MCF 10A (cell line): ENCODE results near the gene KCNG2. TPM values are rescaled to one million over a fixed set of nuclear protein-coding genes. Genes with fewer than 3 reads are reported as not detected.

Experiments
- BruUV-seq: library from RNA; stranded (reverse); fragments of 400-500 nt; replicated peaks from 2 replicates; lab custom pipeline; 2021; lab: Mats Ljungman, UMichigan
- CTCF ChIA-PET: fragments of 300-600 bp; sonication (Branson Sonifier 250); formaldehyde crosslinking; extraction: SDS; loops from one replicate; lab custom pipeline; 2021; ENCODE audit warnings: antibody characterized with exemption, inconsistent platforms; lab: Yijun Ruan, JAX
- POLR2A ChIA-PET: fragments of 300-600, 350-650 bp; sonication (Branson Sonifier 250); formaldehyde crosslinking; extraction: SDS; loops from one replicate; lab custom pipeline; 2020; ENCODE audit warnings: antibody characterized with exemption, inconsistent platforms; lab: Yijun Ruan, JAX
- DNase-seq: peaks from one replicate; pipeline ENCODE4 v3.0.0-alpha.2; 2018; ENCODE audit not compliant: unreplicated experiment
- H3K27ac Mint-ChIP-seq: one replicate; pipeline ENCODE4 v1.8.0; 2022; ENCODE audit warnings: mild to moderate bottlenecking, low read depth, mixed read lengths; ENCODE audit not compliant: unreplicated experiment
- H3K27me3 Mint-ChIP-seq: one replicate; pipeline ENCODE4 v1.8.0; 2022; ENCODE audit warnings: mixed read lengths; ENCODE audit not compliant: insufficient read depth, unreplicated experiment
- H3K36me3 Mint-ChIP-seq: one replicate; pipeline ENCODE4 v1.8.0; 2022; ENCODE audit warnings: mild to moderate bottlenecking, moderate library complexity, mixed read lengths; ENCODE audit not compliant: insufficient read depth, unreplicated experiment
- H3K4me1 Mint-ChIP-seq: one replicate; pipeline ENCODE4 v1.8.0; 2022; ENCODE audit warnings: mixed read lengths; ENCODE audit not compliant: insufficient read depth, unreplicated experiment
- H3K4me3 Mint-ChIP-seq: one replicate; pipeline ENCODE4 v1.8.0; 2022; ENCODE audit warnings: mild to moderate bottlenecking, moderate library complexity, mixed read lengths; ENCODE audit not compliant: unreplicated experiment
- H3K9me3 Mint-ChIP-seq: one replicate; pipeline ENCODE4 v1.8.0; 2022; ENCODE audit warnings: mixed read lengths; ENCODE audit not compliant: unreplicated experiment
- intact Hi-C: fragments of 100-400 bp; cut with micrococcal nuclease; formaldehyde crosslinking; loops from 2 replicates; pipeline ENCODE4 v1.14.1; 2022
- total RNA-seq: library from RNA; stranded (reverse); gene quantifications from 2 replicates; pipeline ENCODE4 v1.2.3, GENCODE V29; 2022
- TF ChIP-seq, protein P1 (sequence below): fragments of 200-600 bp; IDR thresholded peaks from one replicate; pipeline ENCODE4 v1.8.0; 2022; ENCODE audit warnings: antibody characterized with exemption, mild to moderate bottlenecking; ENCODE audit not compliant: unreplicated experiment

The KCNG2 gene
- total RNA-seq, 1 experiment from 2014 or later: not detected

DNA sequence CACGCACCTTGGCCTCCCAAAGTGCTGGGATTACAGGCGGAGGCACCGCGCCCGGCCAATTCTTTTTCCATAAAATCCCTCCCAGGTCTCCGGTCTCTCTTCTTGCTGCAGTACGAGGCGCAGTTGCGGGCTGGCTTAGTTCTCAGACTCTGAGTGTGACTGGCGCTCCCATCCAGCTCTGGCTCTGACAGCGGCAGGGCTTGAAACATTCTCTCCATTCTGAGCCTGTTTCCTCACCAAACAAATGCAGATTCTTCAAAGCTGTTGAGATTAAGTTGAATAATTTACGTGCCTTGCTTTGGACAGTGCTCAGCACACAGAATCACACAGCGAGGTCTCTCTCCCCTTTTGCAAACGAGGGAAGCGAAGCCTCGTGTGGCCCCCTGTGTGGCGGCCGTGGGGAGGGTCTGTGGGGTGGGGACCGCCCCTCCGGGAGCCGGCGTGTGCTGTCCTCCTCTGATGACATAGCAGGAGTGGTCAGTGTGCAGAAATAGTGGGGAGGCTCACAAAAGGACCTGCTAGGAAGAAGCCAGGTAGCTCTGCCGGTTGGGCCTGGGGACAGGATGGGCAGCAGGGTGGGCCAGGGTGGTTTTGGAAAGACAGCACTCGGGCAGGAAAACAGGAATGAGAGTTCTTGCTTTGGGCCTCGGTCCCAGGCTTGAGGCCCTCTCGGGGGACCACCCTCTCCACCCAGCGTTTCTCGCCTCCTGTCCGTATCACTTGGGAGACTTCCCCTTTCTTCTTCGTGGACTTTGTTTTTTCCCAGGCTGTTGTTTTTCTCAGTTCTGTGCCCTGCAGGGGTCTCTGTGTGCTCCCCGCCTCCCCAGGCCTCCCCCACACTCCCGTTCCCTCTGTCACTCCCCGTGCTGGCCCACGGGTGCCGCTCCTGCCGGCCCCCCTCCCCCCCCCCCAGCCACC lies 75.0 kb downstream of the KCNG2 start:
- Mint-ChIP-seq H3K27ac (no peak overlapping the region), H3K27me3 (no peaks in the 10 kb centered on the region), H3K4me1 (no peaks in the 10 kb centered on the region), H3K4me3 (no peak overlapping the region), H3K9me3 (no peaks in the 10 kb centered on the region), H3K36me3 (peaks cover 6% of the 10 kb centered on the region)
- TF ChIP-seq, protein P1, sequence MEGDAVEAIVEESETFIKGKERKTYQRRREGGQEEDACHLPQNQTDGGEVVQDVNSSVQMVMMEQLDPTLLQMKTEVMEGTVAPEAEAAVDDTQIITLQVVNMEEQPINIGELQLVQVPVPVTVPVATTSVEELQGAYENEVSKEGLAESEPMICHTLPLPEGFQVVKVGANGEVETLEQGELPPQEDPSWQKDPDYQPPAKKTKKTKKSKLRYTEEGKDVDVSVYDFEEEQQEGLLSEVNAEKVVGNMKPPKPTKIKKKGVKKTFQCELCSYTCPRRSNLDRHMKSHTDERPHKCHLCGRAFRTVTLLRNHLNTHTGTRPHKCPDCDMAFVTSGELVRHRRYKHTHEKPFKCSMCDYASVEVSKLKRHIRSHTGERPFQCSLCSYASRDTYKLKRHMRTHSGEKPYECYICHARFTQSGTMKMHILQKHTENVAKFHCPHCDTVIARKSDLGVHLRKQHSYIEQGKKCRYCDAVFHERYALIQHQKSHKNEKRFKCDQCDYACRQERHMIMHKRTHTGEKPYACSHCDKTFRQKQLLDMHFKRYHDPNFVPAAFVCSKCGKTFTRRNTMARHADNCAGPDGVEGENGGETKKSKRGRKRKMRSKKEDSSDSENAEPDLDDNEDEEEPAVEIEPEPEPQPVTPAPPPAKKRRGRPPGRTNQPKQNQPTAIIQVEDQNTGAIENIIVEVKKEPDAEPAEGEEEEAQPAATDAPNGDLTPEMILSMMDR: no peak
- BruUV-seq: no TSS peak
- POLR2A ChIA-PET: no interaction called here
- CTCF ChIA-PET: interaction anchor here (0.6 kb wide), 1 partner anchor 183 kb away, joined by 3 read pairs; no protein-coding TSS in a partner anchor
- intact Hi-C loops: no loop called here
- no peak for DNase-seq

DNA sequence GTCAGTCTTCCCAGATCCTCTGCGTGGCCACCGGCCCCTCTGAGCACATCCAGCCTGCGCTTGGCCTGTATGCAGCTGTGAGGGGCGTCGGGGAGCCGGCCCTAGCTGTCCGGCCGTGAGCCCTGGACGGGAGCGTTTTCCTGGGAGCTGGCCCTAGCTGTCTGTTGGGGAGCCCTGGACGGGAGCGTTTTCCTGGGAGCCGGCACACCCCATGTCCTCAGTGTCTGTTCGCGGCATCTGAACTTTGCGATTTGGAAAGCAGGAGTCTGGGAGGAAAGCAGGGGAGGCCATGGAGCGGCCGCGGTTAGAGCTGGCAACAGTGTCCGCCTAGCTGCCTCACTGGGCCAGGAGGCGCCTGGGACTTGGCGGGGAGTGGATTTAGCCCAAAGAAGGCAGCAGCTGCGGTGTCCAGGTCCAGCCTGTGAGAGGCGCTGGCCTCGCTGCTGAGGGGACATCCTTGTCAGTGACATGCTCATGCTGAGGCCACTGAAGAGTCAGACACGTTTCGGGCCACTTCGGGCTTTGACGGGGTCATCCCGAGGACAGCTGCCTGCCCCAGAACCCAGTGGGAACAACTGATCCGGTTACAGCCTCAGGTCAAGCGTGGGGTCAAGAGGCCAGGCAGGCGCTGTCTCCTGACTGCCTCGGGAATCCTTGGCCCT lies 75.8 kb downstream of the KCNG2 start:
- Mint-ChIP-seq H3K4me1 (no peaks in the 10 kb centered on the region), H3K36me3 (peaks cover 6% of the 10 kb centered on the region), H3K27me3 (no peaks in the 10 kb centered on the region), H3K27ac (no peak overlapping the region), H3K4me3 (no peak overlapping the region), H3K9me3 (no peaks in the 10 kb centered on the region)
- TF ChIP-seq, protein P1: no peak
- intact Hi-C loops: no loop called here
- DNase-seq: no peak
- CTCF ChIA-PET: no interaction called here
- BruUV-seq: no TSS peak
- POLR2A ChIA-PET: no interaction called here

DNA sequence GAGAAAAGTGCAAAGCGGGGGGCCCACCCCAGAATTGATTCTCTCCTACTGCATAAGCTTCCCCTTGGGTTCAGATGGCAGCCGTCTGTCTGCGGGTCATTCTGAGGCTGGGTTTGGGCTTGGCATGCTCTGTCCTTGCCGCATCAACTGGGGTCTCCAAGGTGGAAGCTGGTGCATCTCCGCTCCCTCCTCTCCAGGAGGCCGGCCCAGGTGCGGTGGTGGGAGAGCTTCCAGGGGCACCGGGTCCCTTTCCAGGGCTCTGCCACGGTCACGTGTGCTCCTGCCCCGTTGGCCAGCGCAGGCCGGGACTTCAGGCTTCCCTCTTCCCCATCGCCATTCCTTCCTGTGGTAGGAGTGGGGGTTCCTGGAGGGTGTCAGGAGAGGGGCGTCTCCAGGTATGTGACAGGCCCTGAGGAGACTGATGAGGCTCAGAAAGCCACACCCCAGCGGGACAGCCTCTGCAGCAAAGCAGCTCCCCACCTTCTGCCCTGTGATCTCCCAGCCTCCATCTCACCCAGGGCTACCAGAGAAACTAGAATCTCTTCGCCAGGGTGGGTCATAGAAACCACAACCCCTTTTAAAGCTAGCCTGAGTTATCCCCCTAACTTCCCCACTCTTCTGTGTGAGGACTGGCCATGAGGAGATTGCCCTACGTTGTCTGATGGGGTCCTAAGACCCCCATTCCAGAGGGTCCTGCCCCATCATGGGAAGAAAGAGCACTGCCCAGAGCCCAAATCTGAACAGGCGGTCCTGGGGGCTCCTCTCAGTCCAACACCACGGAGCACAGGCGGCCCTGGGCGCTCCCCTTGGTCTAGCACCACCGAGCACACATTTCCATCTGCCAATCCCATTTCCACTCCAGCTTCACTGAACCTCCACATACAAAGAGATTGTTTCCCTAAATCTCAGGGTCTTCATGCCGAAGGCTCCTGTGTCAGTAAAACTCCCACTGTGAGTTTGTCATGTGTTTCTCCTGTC lies 77.1 kb downstream of the KCNG2 start:
- DNase-seq: no peak
- no peaks in the 10 kb centered on the region for H3K27me3 Mint-ChIP-seq
- intact Hi-C loops: no loop called here
- H3K36me3 Mint-ChIP-seq: peaks cover 6% of the 10 kb centered on the region
- H3K4me1 Mint-ChIP-seq: no peaks in the 10 kb centered on the region
- POLR2A ChIA-PET: no interaction called here
- TF ChIP-seq, protein P1: no peak
- H3K4me3 Mint-ChIP-seq: no peak overlapping the region
- BruUV-seq: no TSS peak
- CTCF ChIA-PET: no interaction called here
- no peak overlapping the region for H3K27ac Mint-ChIP-seq
- no peaks in the 10 kb centered on the region for H3K9me3 Mint-ChIP-seq
